Nephron (organoid): ENCODE data around the gene HOXA10.

Experiments used
- H3K27ac Mint-ChIP-seq, 3 experiments: 2 replicates each; pipeline ENCODE4 v1.8.0; 2020; ENCODE audit warnings: mixed read lengths in 3 of 3, mild to moderate bottlenecking in 2 of 3, moderate library complexity in 1 of 3
- H3K27me3 Mint-ChIP-seq: 2 replicates; pipeline ENCODE4 v1.8.0; 2021; ENCODE audit warnings: low read depth, mild to moderate bottlenecking, moderate library complexity, mixed read lengths
- H3K36me3 Mint-ChIP-seq: 2 replicates; pipeline ENCODE4 v1.8.0; 2020; ENCODE audit warnings: low read depth, mixed read lengths
- H3K4me1 Mint-ChIP-seq: 2 replicates; pipeline ENCODE4 v1.8.0; 2020; ENCODE audit warnings: mixed read lengths
- H3K4me3 Mint-ChIP-seq, 3 experiments: 2 replicates each; pipeline ENCODE4 v1.8.0; 2020; ENCODE audit warnings: mild to moderate bottlenecking in 3 of 3, mixed read lengths in 3 of 3, moderate library complexity in 2 of 3
- H3K9me3 Mint-ChIP-seq: 2 replicates; pipeline ENCODE4 v1.8.0; 2020; ENCODE audit warnings: mixed read lengths
- TF ChIP-seq, protein P1 (sequence below), 3 experiments: fragments of 200-600 bp; sonication (generic); IDR thresholded peaks; one replicate each; pipeline ENCODE4 v1.5.0; 2021; ENCODE audit warnings: antibody characterized with exemption in 3 of 3; ENCODE audit not compliant: unreplicated experiment in 3 of 3

HOXA10 gene

DNA sequence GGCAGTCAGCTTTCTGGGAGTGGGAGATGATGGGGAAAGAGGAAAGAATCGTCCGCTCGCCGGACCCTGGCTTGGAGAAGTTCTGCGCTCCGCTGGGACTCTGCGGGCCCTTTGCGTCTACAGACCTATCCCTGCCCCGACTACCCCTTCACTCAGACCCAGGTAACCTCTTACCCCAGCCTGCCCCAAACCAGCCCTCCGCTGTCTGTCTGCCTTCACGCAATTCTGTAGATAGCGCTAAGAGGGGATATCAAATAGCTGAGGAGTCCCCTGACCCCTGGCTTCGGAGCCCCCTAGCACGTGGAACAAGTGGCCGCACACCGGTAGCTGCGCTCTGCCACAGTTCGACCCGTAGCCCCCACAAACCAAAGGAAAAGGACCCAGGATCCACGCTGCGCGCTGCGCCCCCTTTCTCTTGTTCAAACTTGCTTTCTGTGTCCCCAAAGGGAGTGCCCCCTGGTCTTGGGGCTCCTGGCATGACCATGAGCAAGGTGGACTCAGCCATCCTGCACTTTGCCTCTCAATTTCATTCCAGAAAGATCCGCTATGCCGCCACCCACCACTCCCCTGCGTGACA is 50.6 kb downstream of the HOXA10 start:
- TF ChIP-seq, protein P1, sequence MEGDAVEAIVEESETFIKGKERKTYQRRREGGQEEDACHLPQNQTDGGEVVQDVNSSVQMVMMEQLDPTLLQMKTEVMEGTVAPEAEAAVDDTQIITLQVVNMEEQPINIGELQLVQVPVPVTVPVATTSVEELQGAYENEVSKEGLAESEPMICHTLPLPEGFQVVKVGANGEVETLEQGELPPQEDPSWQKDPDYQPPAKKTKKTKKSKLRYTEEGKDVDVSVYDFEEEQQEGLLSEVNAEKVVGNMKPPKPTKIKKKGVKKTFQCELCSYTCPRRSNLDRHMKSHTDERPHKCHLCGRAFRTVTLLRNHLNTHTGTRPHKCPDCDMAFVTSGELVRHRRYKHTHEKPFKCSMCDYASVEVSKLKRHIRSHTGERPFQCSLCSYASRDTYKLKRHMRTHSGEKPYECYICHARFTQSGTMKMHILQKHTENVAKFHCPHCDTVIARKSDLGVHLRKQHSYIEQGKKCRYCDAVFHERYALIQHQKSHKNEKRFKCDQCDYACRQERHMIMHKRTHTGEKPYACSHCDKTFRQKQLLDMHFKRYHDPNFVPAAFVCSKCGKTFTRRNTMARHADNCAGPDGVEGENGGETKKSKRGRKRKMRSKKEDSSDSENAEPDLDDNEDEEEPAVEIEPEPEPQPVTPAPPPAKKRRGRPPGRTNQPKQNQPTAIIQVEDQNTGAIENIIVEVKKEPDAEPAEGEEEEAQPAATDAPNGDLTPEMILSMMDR (IDR thresholded peaks at IDR 0.05; ENCODE audit: unreplicated experiment in 3 of 3): no peak
- peaks cover 3% of the 10 kb centered on the region for H3K27me3 Mint-ChIP-seq
- H3K36me3 Mint-ChIP-seq: peaks cover 88% of the 10 kb centered on the region
- no peaks in the 10 kb centered on the region for H3K9me3 Mint-ChIP-seq
- peak overlapping the region; percentile 90 to 93 (median 91) for H3K4me3 Mint-ChIP-seq
- H3K4me1 Mint-ChIP-seq: peaks cover 98% of the 10 kb centered on the region
- H3K27ac Mint-ChIP-seq: peak overlapping the region; percentile 98 to 100 (median 99)

DNA sequence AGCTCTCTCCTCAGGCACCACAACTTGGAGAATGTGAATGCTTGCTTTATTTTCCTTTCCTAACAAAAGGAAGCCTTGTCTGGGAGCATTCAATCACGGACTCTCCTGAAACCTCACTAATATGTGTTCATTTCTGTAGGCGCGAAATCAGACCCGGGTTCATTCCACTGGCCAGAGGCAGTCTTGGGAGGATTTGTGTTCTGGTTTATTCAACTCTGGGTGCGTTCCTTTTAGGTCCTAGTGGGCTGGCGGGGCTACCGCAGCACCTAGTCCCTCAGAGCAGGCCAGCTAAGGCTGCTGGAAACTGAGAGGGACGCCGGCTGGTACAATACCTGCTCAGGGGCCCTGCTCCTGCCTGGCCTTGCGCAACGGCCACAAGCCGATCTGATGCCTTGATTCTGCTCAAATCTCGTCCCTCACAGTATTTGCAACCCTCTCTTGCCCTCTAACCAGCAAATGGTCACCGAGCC is 51.1 kb downstream of the HOXA10 start:
- Mint-ChIP-seq H3K36me3 (peaks cover 88% of the 10 kb centered on the region), H3K27ac (peak overlapping the region; percentile 98 to 100 (median 99)), H3K27me3 (peaks cover 7% of the 10 kb centered on the region), H3K4me1 (peaks cover 98% of the 10 kb centered on the region), H3K9me3 (no peaks in the 10 kb centered on the region), H3K4me3 (peak overlapping the region; percentile 90 to 93 (median 91))
- TF ChIP-seq, protein P1 (IDR thresholded peaks at IDR 0.05; ENCODE audit: unreplicated experiment in 3 of 3): no peak

DNA sequence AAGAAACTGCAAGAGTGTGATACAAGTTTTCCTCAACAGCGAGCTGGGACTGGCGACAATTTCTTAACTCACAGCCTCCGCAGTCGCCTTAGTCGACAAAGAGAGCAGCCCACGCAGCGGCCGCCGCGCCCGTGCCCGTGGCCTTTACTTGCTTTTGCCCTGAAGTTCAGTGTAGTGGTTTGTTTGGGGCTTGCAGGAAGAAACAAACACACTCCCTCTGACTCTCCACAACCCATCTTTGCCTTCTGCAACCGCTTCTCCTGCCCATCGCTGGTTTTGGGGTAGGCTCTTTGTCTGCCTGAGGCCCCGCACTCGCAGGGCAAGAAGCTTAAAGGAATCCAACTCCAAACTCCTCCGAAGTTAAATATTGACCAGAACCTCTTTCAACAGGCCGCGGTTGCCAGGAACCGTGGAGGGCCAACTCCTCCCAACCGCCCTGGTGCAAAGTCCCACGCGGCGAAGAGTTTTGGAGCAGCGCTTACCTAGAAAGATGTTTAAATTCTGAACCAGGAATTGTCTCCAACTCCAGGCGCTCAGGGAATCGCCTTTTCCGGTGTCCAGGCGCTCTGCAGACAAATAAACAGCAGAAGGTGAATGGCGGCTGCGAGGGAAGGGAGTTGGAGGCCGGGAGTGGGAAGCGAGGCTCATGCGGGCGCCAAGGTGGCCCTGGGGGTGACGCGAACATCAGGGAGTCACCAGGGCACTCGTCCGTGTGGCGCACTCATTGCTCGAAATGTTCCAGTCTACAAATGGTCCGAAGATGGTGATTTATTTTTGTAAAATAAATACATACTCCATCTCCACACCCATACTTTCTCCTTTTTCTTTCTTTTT is 51.8 kb downstream of the HOXA10 start:
- Mint-ChIP-seq H3K4me3 (peak overlapping the region; percentile 90 to 93 (median 91)), H3K36me3 (peaks cover 85% of the 10 kb centered on the region), H3K27ac (peak overlapping the region; percentile 98 to 100 (median 99)), H3K4me1 (peaks cover 94% of the 10 kb centered on the region), H3K9me3 (no peaks in the 10 kb centered on the region), H3K27me3 (peaks cover 9% of the 10 kb centered on the region)
- TF ChIP-seq, protein P1 (IDR thresholded peaks at IDR 0.05; ENCODE audit: unreplicated experiment in 3 of 3): no peak

DNA sequence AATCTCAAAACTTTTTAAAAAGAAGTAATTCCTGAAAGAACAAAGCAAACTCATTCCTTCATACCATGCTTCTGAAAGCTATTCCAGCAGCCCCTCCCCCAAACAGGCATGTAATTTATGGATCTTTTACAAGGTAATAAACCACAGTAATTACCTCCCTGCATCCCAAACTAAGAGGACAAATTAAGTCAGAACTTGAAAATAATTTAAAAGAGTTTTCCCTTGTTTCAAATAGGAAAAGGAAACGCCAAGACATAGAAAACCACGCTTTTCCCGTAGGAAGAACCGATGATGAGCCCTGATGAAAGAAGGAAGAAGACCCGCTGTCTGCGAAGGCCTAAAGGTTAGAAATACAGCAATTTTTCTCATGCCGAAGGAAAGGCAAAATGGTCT is 52.4 kb downstream of the HOXA10 start:
- Mint-ChIP-seq H3K4me3 (peak overlapping the region; percentile 90 to 93 (median 91)), H3K27ac (peak overlapping the region; percentile 98 to 100 (median 99)), H3K9me3 (no peaks in the 10 kb centered on the region), H3K4me1 (peaks cover 90% of the 10 kb centered on the region), H3K27me3 (peaks cover 9% of the 10 kb centered on the region), H3K36me3 (peaks cover 81% of the 10 kb centered on the region)
- TF ChIP-seq, protein P1 (IDR thresholded peaks at IDR 0.05; ENCODE audit: unreplicated experiment in 3 of 3): no peak
